ENCODE results near the gene PDE3B.
"Not testable (repeated sequence)": the region's sequence is repeated elsewhere in the genome, so short reads cannot be mapped to it uniquely, and the experiment has no call there.

The PDE3B gene

DNA sequence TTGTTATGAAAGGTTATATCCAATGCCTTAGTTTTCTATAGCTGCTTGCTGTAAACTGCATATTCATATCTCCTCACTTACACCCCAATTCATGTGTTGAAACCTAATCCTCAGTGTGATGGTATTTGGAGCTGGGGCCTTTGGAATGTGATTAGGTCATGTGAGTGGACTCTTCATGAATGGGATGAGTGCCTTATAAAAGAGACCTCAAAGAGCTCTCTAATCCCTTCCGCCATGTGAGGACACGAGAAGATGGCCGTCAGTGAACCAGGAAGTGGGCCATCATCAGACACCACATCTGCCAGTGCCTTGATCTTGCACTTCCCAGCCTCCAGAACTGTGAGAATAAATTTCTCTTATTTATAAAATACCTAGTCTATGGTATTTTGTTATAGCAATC, 169.2 kb downstream of the PDE3B start:
- DNase-seq (ENCODE audit: low spot score), result no peak

DNA sequence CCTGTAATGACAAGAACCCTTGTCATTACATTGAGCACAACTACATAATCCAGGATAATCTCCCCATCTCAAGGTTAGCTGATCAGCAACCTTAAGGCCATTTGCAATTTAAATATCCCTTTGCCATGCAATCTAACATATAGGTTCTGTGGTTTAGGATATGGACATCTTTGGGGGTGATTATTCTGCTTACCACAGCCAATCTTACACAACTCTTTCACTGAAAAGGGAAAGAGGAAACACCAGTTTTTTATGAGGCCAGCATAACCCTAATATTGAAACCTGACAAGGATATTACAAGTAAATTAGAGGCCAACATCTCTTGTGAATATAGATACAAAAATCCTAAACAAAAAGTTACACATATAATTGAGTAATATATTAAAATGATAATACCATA, 169.9 kb downstream of the PDE3B start:
- DNase-seq (ENCODE audit: low spot score), result no peak

DNA sequence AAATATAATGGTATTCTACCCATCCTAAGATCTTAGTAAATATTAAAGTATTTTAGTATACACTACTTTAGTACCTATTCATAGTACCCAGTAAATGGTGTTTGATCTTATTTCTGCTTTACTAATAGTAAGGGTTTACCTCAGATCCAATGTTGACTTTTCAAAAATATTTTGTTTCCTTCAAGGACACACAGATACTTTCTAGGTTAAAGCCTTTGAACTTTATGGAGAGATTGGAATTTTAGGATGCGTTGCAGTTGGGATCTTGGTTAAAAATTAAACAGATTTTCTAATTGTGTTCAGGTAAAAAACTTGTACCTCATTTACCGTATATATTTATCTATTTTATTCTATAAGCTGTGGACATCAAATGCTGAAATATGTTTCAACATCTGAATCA, 175.2 kb downstream of the PDE3B start:
- DNase-seq (ENCODE audit: low spot score), result no peak

DNA sequence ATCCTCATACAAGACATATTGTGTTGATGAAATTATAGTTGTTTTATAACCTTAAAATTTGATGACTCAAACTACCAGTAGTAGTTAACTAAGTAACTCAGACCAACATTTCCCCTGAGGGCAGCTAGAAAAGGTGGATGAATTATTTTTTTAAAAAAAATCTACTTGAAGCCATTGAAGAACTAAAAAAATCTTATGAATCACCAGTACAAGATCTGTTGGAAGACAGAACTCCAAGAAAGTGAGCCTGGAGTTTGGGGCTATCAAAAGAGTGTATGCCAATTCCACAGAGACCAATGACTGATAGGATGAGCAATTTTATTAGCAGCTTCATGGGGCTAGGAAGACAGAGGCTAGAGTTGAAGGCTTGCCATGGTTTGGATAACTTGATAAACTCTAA, 176.0 kb downstream of the PDE3B start:
- DNase-seq (ENCODE audit: low spot score), result no peak

GRCh38 chr11:14821031-14821430, 177.4 kb downstream of the PDE3B start:
- no peak for DNase-seq (ENCODE audit: low spot score)

GRCh38 chr11:14826600-14826999, 183.0 kb downstream of the PDE3B start:
- DNase-seq (ENCODE audit: low spot score), result no peak

GRCh38 chr11:14835496-14836492, 192.2 kb downstream of the PDE3B start:
- no peak for DNase-seq (ENCODE audit: low spot score)

- DNase-seq (ENCODE audit: low spot score), result no peak
These were observed 198.4 kb downstream of the PDE3B start for GRCh38 chr11:14842002-14842401.

- DNase-seq (ENCODE audit: low spot score), result no peak
These were observed 209.1 kb downstream of the PDE3B start for GRCh38 chr11:14852571-14853177.

- DNase-seq (ENCODE audit: low spot score), result no peak
These were observed 210.5 kb downstream of the PDE3B start for GRCh38 chr11:14854057-14854456.

DNA sequence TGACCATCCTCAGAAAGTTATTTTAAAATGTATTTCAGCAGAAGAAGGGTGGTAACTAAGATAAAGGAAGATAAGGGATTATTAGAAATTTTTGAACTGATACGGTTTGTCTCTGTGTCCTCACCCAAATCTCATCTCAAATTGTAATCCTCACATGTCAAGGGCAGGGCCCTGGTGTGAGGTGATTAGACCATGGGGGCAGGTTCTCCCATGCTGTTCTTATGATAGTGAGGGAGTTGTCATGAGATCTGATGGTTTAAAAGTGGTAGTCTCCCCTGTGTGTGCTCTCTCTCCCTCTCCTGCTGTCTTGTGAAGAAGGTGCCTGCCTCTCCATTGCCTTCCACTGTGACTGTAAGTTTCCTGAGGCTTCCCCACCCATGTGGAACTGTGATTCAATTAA, 212.3 kb downstream of the PDE3B start:
- no peak for DNase-seq (ENCODE audit: low spot score)

- no peak for DNase-seq (ENCODE audit: low spot score)
These were observed 214.0 kb downstream of the PDE3B start for GRCh38 chr11:14857621-14858020.

DNA sequence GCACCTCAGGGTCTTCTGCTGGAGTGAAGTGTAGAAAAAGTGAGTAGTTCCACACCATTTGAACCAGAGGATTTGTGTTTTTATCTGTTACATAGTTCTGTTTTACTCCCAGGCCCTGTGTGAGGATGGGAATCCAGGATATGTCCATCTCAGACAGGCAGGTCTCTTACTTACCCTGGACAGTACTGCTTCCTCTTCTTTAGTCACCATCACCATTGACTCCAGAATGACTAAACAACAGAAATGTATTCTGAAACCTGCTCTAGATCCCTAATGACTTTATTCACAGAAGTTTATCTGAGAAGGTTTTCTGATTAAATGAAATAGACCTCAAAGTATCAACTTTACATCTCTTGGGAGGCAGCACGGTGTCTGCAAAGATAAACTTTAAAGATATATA, 214.8 kb downstream of the PDE3B start:
- DNase-seq (ENCODE audit: low spot score), result no peak

DNA sequence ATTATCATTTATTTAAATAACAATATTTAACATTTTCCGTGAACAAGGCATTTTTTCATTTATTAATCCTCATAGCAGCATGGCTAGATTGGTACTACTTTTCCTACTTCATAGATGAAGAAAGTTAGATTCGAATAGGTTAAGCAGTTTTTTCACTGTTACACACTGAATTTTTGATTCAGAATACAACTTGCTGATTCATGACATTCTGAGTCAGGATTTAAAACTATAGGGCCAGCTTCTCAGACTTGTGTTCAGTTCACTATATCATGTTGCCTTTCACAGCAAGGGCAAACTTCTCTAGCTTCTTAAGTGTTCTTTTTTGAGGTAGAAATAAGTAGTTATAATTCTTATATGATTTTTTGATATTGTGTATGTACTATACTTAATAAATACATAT, 216.9 kb downstream of the PDE3B start:
- DNase-seq (ENCODE audit: low spot score), result no peak

GRCh38 chr11:14861680-14862079, 218.1 kb downstream of the PDE3B start:
- DNase-seq (ENCODE audit: low spot score), result no peak

GRCh38 chr11:14863775-14864174, 220.2 kb downstream of the PDE3B start:
- DNase-seq (ENCODE audit: low spot score), result not testable (repeated sequence)

DNA sequence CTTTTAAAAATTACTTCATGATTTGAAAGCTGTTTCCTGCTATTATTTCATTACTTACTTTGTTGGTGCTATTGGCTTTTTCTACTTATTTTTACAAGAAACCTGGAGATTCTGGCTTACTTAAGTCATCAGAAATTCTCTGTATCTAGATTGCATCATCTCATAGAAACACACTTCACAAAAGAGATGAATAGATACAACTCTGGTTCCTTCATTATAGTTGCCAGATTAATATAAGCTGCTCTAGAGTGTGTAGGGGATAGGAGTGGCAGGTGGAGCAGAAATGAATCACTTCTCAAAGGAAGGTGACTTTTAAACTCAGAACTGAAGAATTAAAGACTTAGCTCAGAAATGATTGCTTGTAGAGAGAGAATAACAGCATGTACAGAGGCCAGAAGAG, 228.4 kb downstream of the PDE3B start:
- no peak for DNase-seq (ENCODE audit: low spot score)

GRCh38 chr11:14873632-14874031, 230.0 kb downstream of the PDE3B start:
- no peak for DNase-seq (ENCODE audit: low spot score)

DNA sequence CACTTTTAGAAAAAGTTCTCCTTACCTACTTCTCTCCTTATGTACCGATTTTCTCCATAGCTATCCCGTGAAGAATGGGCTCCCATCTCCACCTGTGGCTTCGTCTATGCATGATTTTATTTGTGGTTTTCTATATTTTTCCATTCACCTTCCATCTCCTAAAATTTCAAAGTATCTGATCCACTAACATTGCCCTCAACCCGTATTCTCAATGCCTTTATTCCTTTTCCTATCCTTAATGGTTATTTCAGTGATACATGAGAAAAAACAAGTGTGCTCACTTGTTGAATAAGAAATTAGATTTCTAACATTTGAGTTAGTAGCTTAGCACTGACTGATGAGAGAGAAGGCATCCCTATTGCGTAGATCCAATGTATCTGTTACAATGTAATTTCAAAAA, 231.6 kb downstream of the PDE3B start:
- DNase-seq (ENCODE audit: low spot score), result no peak

GRCh38 chr11:14881576-14882193, 238.1 kb downstream of the PDE3B start:
- no peak for DNase-seq (ENCODE audit: low spot score)

- no peak for DNase-seq (ENCODE audit: low spot score)
These were observed 238.6 kb downstream of the PDE3B start for GRCh38 chr11:14882196-14882595.

DNA sequence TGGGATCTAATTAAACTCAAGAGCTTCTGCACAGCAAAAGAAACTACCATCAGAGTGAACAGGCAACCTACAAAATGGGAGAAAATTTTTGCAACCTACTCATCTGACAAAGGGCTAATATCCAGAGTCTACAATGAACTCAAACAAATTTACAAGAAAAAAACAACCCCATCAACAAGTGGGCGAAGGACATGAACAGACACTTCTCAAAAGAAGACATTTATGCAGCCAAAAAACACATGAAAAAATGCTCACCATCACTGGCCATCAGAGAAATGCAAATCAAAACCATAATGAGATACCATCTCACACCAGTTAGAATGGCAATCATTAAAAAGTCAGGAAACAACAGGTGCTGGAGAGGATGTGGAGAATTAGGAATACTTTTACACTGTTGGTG, 240.1 kb downstream of the PDE3B start:
- DNase-seq (ENCODE audit: low spot score), result not testable (repeated sequence)

DNA sequence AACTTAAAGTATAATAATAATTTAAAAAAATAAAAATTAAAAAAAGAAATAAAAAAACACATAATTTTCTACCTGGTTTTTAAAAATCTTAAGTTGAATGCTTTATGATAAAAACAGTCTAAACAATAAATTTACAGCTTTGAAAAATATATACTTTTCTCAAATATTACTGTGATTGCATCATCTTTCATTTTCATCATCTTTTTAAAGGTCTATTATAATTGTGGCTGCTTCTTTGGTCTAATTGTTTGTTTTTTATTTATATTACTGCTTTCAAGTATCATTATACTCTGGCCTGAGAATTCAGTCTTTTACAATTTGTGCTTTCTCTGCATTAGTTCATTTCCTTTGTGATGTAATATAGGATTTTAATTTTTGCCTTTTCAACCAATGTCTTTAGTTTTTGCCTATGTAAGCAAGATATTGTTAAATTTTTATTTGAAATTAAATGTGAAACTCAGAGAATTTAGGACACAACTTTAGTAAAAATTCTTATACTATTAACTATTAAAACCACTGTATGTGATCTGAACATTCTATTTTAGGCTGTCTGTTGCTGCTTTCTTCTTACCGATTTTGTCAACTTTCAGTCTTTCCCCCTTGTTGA, 241.2 kb downstream of the PDE3B start:
- DNase-seq (ENCODE audit: low spot score), result no peak
